NOMO-1 (cell line): Measurements from ENCODE around the gene STARD3.

Source experiments
- DNase-seq, 2 experiments: peaks; one replicate each; lab custom pipeline; 2025; ENCODE audit not compliant: unreplicated experiment in 2 of 2; lab: John Stamatoyannopoulos, UW

Gene STARD3

GRCh38 chr17:39618956-39619785, 17.8 kb upstream of the STARD3 start:
- DNase-seq: no peak

DNA sequence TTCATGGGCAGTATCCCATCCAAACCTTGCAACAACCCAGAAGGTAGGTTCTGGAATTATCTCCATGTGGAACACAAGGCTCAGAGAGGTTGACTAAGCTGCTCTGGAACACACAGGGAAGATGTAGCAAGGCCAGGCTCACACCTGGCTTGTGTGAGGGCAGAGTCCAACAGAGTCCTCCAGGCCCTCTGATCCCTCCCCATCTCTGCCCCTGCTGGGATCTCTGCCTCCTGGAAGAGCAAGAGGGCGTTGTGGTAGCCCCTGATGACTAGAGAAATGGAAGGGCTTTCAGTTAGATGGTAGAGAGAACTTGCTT, 17.2 kb upstream of the STARD3 start:
- no peak for DNase-seq

- peak; percentile 29 to 76 for DNase-seq
Measured at GRCh38 chr17:39621523-39622379, 15.2 kb upstream of the STARD3 start.

GRCh38 chr17:39622380-39623006, 14.5 kb upstream of the STARD3 start:
- DNase-seq: no peak

DNA sequence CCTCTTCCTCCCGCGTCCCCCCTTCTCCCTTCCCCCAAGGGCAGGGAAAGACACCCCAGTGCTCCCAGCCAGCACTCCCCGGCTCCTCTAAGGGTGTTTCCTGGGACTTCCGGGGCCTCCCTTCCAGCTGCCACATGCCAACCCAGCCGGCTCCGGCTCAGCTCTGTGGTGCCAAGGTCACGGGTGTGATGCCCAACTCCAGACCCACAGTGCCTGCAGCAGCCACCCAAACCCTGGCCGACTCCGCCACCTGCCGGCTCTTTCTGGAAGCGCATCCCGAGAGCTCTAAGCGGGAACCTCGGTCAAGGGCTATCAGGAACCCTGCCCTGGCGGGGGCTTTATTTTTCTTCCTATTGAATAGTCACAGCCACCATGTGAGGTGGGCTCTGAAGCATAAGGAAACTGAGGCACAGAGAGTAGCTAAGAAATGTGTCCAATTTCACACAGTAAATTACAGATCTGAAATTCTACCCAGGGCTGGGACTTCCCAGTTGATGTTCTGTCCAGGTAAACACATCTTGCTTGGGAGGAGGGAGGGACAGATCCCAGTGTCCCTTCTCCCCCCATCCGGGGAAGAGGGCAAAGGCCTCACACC, 13.5 kb upstream of the STARD3 start:
- peak; percentile 53 to 73 for DNase-seq

GRCh38 chr17:39624313-39624712, 12.6 kb upstream of the STARD3 start:
- DNase-seq: no peak

DNA sequence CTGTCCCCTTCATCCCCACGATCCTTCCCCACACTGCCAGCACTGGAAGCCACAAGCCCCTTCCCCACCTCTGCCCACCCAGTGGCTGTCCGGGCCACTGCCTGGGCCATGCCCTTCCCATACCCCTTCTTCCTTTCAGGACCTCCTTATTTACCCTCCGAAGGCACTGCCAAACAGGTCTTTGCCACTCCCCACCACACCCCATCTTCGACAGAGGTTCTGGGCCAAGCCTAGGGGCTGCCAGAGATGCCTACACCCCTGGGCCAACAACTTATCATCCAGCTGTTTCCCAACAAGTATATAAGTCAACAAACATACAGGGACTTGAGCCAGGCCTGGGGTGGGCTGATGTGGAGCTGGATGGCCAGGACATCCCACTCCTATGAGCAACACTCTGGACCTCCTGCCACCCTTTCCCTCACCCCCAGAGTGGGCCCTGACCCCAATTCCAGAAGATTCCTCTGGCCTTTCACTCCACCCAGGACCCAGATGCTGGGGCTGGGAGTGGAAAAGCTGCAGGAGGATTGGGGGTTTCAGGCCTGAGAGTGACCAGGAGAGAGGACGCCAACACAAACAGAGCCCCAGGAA, 11.7 kb upstream of the STARD3 start:
- DNase-seq: no peak

- no peak for DNase-seq
Measured at GRCh38 chr17:39626171-39627046, 10.5 kb upstream of the STARD3 start, which contains the start of gene PPP1R1B. Gene PPP1R1B, plus strand, starts transcription at chr17:39626952. Its CDS starts 441 bp downstream, at chr17:39627393.

- DNase-seq: no peak
Measured at GRCh38 chr17:39627047-39627711, 9.8 kb upstream of the STARD3 start.

- no peak for DNase-seq
Measured at GRCh38 chr17:39627712-39628516, 9.0 kb upstream of the STARD3 start.

DNA sequence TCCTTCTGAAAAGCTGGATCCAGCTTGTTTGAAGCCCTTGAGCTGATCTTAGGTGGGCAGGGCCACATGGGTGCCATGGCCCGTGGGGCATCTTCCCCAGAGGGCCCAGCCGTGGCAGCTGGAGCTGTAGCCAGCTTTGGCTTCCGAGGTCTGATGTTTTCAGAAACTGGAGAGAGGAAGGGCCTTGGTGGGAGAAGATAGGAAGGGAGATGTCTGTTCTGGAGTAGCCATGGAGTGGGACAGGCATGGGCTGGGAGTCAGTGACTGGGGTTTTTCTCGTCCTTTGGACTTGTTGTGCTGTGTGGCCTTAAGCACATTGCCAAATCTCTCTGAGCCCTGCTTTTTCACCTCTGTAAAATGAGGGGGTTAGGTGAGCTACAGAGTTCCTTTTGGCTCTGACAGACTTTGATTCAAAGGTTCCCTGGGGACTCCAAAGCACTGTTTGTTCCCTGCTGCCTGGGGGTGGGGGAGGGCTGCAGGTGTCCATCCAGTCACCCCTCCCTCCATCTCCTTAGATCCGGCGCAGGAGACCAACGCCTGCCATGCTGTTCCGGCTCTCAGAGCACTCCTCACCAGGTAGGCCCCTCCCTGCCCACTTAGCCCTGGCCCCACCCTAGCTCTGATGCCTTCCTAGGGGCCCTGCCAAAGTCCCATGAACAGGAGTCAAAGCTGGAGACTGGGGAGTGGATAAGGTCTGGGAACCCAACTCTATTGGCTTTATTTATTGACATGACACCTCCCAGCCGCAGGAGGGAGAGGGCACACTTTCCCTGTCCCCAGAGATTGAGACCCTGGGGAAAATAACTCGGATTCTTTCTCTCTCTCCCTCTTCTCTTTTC, 8.1 kb upstream of the STARD3 start:
- DNase-seq: no peak

GRCh38 chr17:39629494-39629880, 7.5 kb upstream of the STARD3 start:
- DNase-seq: no peak

GRCh38 chr17:39629898-39630297, 7.0 kb upstream of the STARD3 start:
- DNase-seq: peak; percentile 88 to 89

DNA sequence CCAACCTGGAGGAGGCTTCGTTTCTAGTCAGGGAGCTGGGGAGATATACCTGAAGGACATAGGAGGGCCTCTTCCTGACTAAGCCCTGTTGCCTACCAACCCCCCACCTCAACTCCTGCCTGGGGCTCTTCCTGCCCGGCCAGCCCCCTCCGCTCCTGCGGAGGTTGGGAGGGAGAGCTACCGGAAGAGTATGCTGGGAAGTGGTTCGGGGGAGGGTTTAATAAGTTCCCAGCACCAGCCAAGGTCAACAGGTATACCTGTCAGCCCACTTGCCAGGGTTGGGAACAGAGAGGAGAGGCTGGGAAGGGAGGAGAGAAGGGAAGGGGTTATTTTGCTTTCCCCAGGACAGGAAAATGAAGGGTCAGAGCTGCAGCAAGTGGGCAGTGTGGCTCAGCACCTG, 5.5 kb upstream of the STARD3 start:
- no peak for DNase-seq

- no peak for DNase-seq
Measured at GRCh38 chr17:39632153-39632941, 4.6 kb upstream of the STARD3 start.

- DNase-seq: no peak
Measured at GRCh38 chr17:39633570-39634183, 3.3 kb upstream of the STARD3 start.
